Aorta (tissue), 5 donors: ENCODE data around the gene PDCL3. TPM values are rescaled to one million over a fixed set of nuclear protein-coding genes. Genes with fewer than 3 reads are reported as not detected.

ENCODE experiments used
- ATAC-seq: fragments of 200-7000 bp; cut with Tn5 transposase; one replicate; pipeline ENCODE4 v1.9.1; 2022; ENCODE audit warnings: moderate library complexity; ENCODE audit not compliant: low FRiP score
- DNase-seq, 2 donors: peaks; one replicate each; pipeline ENCODE4 v3.0.0-alpha.2; 2020
- H3K27ac ChIP-seq, 2 donors: one replicate each; pipeline ENCODE4 v1.5.1; 2013; ENCODE audit warnings: low read length in 2 of 2, mild to moderate bottlenecking in 2 of 2, moderate library complexity in 2 of 2, control low read depth in 1 of 2, inconsistent platforms in 1 of 2, low read depth in 1 of 2
- H3K27me3 ChIP-seq, 2 donors: one replicate each; pipeline ENCODE4 v1.6.1; 2013; ENCODE audit warnings: control low read depth in 1 of 2, low read length in 1 of 2, mild to moderate bottlenecking in 1 of 2, moderate library complexity in 1 of 2; ENCODE audit not compliant: insufficient read depth in 2 of 2, control insufficient read depth in 1 of 2
- H3K36me3 ChIP-seq, 2 donors: one replicate each; pipeline ENCODE4 v1.6.1; 2013; ENCODE audit warnings: control low read depth in 1 of 2, low read length in 1 of 2, mild to moderate bottlenecking in 1 of 2; ENCODE audit not compliant: insufficient read depth in 2 of 2, control insufficient read depth in 1 of 2
- H3K4me1 ChIP-seq, 2 donors: one replicate each; pipeline ENCODE4 v1.6.1; 2013; ENCODE audit warnings: low read length in 2 of 2, control low read depth in 1 of 2, mild to moderate bottlenecking in 1 of 2, moderate library complexity in 1 of 2; ENCODE audit not compliant: insufficient read depth in 2 of 2, control insufficient read depth in 1 of 2
- H3K4me3 ChIP-seq, 2 donors: one replicate each; pipeline ENCODE4 v1.5.1; 2013; ENCODE audit warnings: low read length in 2 of 2, control low read depth in 1 of 2, mild to moderate bottlenecking in 1 of 2
- H3K9me3 ChIP-seq: one replicate; pipeline ENCODE4 v1.6.1; 2013; ENCODE audit warnings: mild to moderate bottlenecking, low read length; ENCODE audit not compliant: control insufficient read depth
- WGBS, 2 donors: extraction: QIAGEN DNeasy Blood & Tissue Kit; methylation state at CpG; one replicate each; pipeline ENCODE4 v1.1.7; 2013; 5-methylcytosine and 5-hydroxymethylcytosine counted together
- intact Hi-C, 2 donors: fragments of 100-400 bp; cut with DNase I; formaldehyde crosslinking; loops; one replicate each; pipeline versions ENCODE4 v1.14.2 to v1.15.0; 2022
- polyA plus RNA-seq, 2 donors: library from polyadenylated mRNA; stranded (reverse); fragments of 200-250 nt; gene quantifications; one replicate each; pipeline ENCODE4 v1.2.3, GENCODE V29; 2013
- total RNA-seq, 2 donors: library from RNA; stranded (reverse); fragmentation: NEBNext Ultra II Directional; extraction: Animal tissue kit (Norgen Biotek cat#: 25700); gene quantifications; one replicate each; pipeline ENCODE4 v1.2.1, GENCODE V29; 2021
- donor health status: healthy with polysubstance abuse.
- donor health status: Bipolar disorder and iron deficiency.
- donor health status: DM: no; HTN: no; CAD: no.
- donor health status: DM: no; HTN: no; CAD: no.
- donor health status: DM: yes; HTN: yes; CAD: no.

Gene PDCL3
- total and polyA plus RNA-seq, 4 donors: 15.8 to 50.8 (median 21.4) TPM

- Histone ChIP-seq H3K27me3 (peaks cover 0 to 5% of the 10 kb centered on the region in 2 donors), H3K4me1 (no peaks in the 10 kb centered on the region), H3K9me3 (peaks cover 1% of the 10 kb centered on the region), H3K36me3 (no peaks in the 10 kb centered on the region), H3K4me3 (no peak overlapping the region), H3K27ac (no peak overlapping the region)
- 87 to 92% methylated on average over 4 of the region's 4 CpGs for WGBS, 2 donors
- ATAC-seq (no peak), DNase-seq (no peak)
- intact Hi-C loops: no loop called here
Observed at GRCh38 chr2:100546469-100546868, 16.3 kb upstream of the PDCL3 start.

DNA sequence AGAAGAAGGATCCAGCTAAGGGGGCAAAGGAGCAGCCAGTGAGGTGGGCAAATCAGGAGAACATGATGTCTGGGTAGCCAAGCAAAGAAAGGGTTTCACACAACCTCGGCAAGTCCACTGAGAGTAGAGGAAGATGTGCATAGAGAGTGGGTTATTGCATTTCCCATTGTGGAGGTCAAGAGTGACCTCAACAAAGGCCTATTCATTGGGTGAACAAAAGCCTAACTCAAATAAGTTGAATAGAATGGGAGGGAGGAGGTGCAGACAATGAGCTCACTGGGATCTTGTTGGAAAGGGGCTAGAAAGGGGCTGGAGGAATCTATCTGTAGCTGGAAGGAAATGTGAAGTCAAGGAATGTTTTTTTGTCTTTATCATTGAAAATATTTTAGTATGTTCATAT, 14.0 kb upstream of the PDCL3 start:
- Histone ChIP-seq H3K27ac (no peak overlapping the region), H3K27me3 (peaks cover 0 to 3% of the 10 kb centered on the region in 2 donors), H3K9me3 (peaks cover 1% of the 10 kb centered on the region), H3K4me1 (no peaks in the 10 kb centered on the region), H3K36me3 (no peaks in the 10 kb centered on the region), H3K4me3 (no peak overlapping the region)
- intact Hi-C loops: no loop called here
- WGBS, 2 donors: 80 to 100% methylated on average over 1 of the region's 1 CpG
- DNase-seq (no peak), ATAC-seq (no peak)

- Histone ChIP-seq H3K9me3 (no peaks in the 10 kb centered on the region), H3K4me3 (no peak overlapping the region), H3K36me3 (no peaks in the 10 kb centered on the region), H3K27me3 (peaks cover 0 to 3% of the 10 kb centered on the region in 2 donors), H3K4me1 (no peaks in the 10 kb centered on the region), H3K27ac (no peak overlapping the region)
- 92% methylated on average over 5 of the region's 5 CpGs for WGBS, 2 donors
- ATAC-seq (no peak), DNase-seq (no peak)
- intact Hi-C loops: no loop called here
Observed at GRCh38 chr2:100551303-100551702, 11.5 kb upstream of the PDCL3 start.

DNA sequence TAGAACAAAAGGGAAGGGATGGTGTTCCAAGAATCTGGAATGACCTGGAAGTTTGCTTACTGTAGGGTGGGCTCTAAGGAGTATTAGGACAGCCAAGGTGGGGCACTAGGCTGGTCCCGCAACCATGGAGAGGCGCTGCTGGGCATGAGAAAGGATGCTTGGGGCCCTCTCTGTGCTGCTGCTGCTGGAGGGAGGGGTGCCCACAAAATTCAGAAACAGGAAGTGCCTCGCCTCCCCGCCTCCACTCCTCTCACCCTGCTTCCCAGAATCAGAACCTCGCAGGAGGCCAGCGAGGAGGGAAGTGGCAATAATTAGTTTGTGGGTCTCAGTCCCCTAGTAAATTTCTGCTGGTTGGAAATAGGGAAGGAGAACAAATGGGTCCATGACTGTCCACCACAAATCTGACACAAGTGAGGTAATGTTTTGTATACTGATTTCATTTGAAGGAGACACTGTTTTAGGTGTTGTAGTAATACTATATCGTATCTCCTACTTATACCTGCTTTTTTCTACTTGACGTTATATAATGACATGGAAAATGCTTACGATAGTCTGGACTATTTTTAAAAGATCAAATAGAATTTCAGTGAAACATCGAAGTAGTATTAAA, 7.9 kb upstream of the PDCL3 start:
- no peaks in the 10 kb centered on the region for H3K9me3 ChIP-seq
- no peaks in the 10 kb centered on the region for H3K4me1 ChIP-seq
- peak; percentile 15 for ATAC-seq
- no peaks in the 10 kb centered on the region for H3K27me3 ChIP-seq
- intact Hi-C loops: no loop called here
- DNase-seq: peak in 1 of 2 donors; percentile 65
- 85 to 86% methylated on average over 10 of the region's 10 CpGs for WGBS, 2 donors
- no peak overlapping the region for H3K27ac ChIP-seq
- no peaks in the 10 kb centered on the region for H3K36me3 ChIP-seq
- no peak overlapping the region for H3K4me3 ChIP-seq

GRCh38 chr2:100556746-100557145, 6.0 kb upstream of the PDCL3 start:
- Histone ChIP-seq H3K27ac (no peak overlapping the region), H3K36me3 (no peaks in the 10 kb centered on the region), H3K9me3 (no peaks in the 10 kb centered on the region), H3K4me3 (no peak overlapping the region), H3K4me1 (no peaks in the 10 kb centered on the region), H3K27me3 (no peaks in the 10 kb centered on the region)
- intact Hi-C loops: no loop called here
- ATAC-seq: no peak
- WGBS, 2 donors: 87 to 92% methylated on average over 4 of the region's 4 CpGs
- DNase-seq: no peak

GRCh38 chr2:100560216-100560830, 2.5 kb upstream of the PDCL3 start:
- intact Hi-C loops: loop anchor here (5.0 to 10.0 kb wide), 2 partner anchors 136 to 143 kb away; partner anchors contain the start of gene CHST10 (in 1 of the 2)
- H3K4me1 ChIP-seq: no peaks in the 10 kb centered on the region
- H3K27ac ChIP-seq: no peak overlapping the region
- WGBS, 2 donors: 96 to 98% methylated on average over 9 of the region's 9 CpGs
- no peaks in the 10 kb centered on the region for H3K9me3 ChIP-seq
- H3K36me3 ChIP-seq: no peaks in the 10 kb centered on the region
- no peak overlapping the region for H3K4me3 ChIP-seq
- ATAC-seq (no peak), DNase-seq (no peak)
- no peaks in the 10 kb centered on the region for H3K27me3 ChIP-seq

- no peaks in the 10 kb centered on the region for H3K27me3 ChIP-seq
- no peaks in the 10 kb centered on the region for H3K4me1 ChIP-seq
- ATAC-seq (no peak), DNase-seq (no peak)
- 97 to 100% methylated on average over 4 of the region's 4 CpGs for WGBS, 2 donors
- intact Hi-C loops: loop anchor here (5.0 to 10.0 kb wide), 2 partner anchors 136 to 144 kb away; partner anchors contain the start of gene CHST10 (in 1 of the 2)
- no peaks in the 10 kb centered on the region for H3K9me3 ChIP-seq
- no peak overlapping the region for H3K27ac ChIP-seq
- no peaks in the 10 kb centered on the region for H3K36me3 ChIP-seq
- H3K4me3 ChIP-seq: no peak overlapping the region
Observed at GRCh38 chr2:100561191-100561590, 1.6 kb upstream of the PDCL3 start.

DNA sequence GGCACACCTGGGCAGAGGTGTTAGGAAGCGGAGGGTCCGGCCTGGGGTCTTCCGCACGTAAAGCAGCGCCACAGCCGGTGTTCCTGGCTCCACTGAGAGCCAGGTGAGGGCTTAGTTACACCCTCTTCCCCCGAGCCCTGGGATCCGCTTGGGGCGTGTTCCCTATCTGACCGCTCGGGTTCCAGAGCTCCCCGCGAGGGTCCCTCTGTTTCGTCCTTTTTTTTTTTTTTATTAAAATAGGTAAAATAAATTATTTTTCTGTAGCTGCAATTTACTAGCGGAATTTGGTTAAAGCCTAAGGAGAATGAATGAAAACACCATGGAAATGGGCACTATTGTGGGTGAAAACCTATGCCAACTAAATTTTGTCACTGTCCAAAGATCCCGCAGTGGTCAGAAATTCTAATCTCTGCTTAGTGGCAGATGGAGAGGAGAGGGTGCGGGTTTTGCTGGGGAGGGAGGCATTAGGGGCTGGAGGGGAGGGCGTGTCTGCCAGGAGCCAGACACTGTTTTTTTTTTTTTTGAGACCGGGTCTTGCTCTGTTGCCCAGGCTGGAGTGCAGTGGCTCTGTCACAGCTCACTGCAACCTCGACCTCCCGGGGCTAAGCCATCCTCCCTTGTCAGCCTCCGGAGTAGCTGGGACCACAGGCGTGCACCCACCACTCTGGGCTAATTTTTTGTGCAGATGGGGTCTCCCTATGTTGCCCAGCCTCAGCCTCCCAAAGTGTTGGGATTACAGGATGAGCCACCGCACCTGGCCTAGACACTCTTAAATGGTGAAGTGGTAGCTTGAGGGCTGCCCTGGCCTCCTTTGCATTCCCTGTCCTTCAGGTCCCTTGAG, 834 bp downstream of the PDCL3 start:
- ATAC-seq: peak; percentile 4

More for the DNA sequence above, 834 bp downstream of the PDCL3 start:
- Histone ChIP-seq H3K27ac (peak overlapping the region in 1 of 2 donors; percentile 14), H3K4me3 (peak overlapping the region; percentile 59 to 82), H3K27me3 (no peaks in the 10 kb centered on the region), H3K4me1 (no peaks in the 10 kb centered on the region), H3K36me3 (peaks cover 0 to 2% of the 10 kb centered on the region in 2 donors), H3K9me3 (no peaks in the 10 kb centered on the region)
- DNase-seq: no peak
- intact Hi-C loops: loop anchor here (5.0 to 10.0 kb wide), 2 partner anchors 139 to 146 kb away; partner anchors contain the start of gene CHST10 (in 1 of the 2)
- WGBS, 2 donors: 16 to 19% methylated on average over 24 of the region's 24 CpGs
